HepG2 (cell line): ENCODE data around the gene ZNF653. TPM values are rescaled to one million over a fixed set of nuclear protein-coding genes. Genes with fewer than 3 reads are reported as not detected.

Experiments used
- CENPBD1 ChIP-seq: sonication (generic); formaldehyde crosslinking; IDR thresholded peaks from 2 replicates; pipeline ENCODE4 v1.8.0; 2022; ENCODE audit warnings: missing genetic modification reagents, low read depth, mild to moderate bottlenecking, borderline replicate concordance
- KLF12 ChIP-seq: sonication (generic); formaldehyde crosslinking; IDR thresholded peaks from 2 replicates; pipeline ENCODE4 v1.4.0; 2020; ENCODE audit warnings: missing genetic modification reagents, borderline replicate concordance
- SNAPC4 ChIP-seq: sonication (generic); formaldehyde crosslinking; IDR thresholded peaks from 2 replicates; pipeline ENCODE4 v1.4.0; 2020; ENCODE audit warnings: mild to moderate bottlenecking, missing genetic modification reagents
- TARDBP ChIP-seq: sonication (generic); formaldehyde crosslinking; IDR thresholded peaks from 2 replicates; pipeline ENCODE4 v1.8.0; 2022; ENCODE audit warnings: mild to moderate bottlenecking, missing genetic modification reagents
- TBL1XR1 ChIP-seq: fragments of 150-350 bp; IDR thresholded peaks from 2 replicates; pipeline ENCODE4 v1.6.1; 2014; ENCODE audit warnings: borderline replicate concordance, low read length; ENCODE audit not compliant: partially characterized antibody
- YY1 ChIP-seq: IDR thresholded peaks from 2 replicates; pipeline ENCODE4 v1.6.1; 2011; ENCODE audit warnings: low read length, low read depth, moderate library complexity, mild to moderate bottlenecking; ENCODE audit not compliant: insufficient read depth, insufficient replicate concordance
- ZNF598 ChIP-seq: sonication (generic); formaldehyde crosslinking; IDR thresholded peaks from 2 replicates; pipeline ENCODE4 v1.5.1; 2020; ENCODE audit warnings: mild to moderate bottlenecking, missing genetic modification reagents, borderline replicate concordance
- ZNF775 ChIP-seq: sonication (generic); formaldehyde crosslinking; IDR thresholded peaks from 2 replicates; pipeline ENCODE4 v1.4.0; 2020; ENCODE audit warnings: missing genetic modification reagents, mild to moderate bottlenecking, moderate library complexity, borderline replicate concordance
- polyA plus RNA-seq, 8 experiments: library from polyadenylated mRNA; depleted of rRNA in 3 of 8; stranded (reverse) in 7 of 8; unstranded in 1 of 8; fragments of >200 nt; fragmentation: Illumina TruSeq in 4 of 8; extraction: Trizol in 4 of 8; gene quantifications; 2 replicates each; pipeline versions ENCODE4 v1.2.1 to v1.2.3, GENCODE V29; 2011 to 2016; ENCODE audit warnings: low read depth in 4 of 8, missing spikeins in 1 of 8, mixed read lengths in 1 of 8; ENCODE audit not compliant: insufficient read depth in 1 of 8
- total RNA-seq, 5 experiments: library from RNA; depleted of rRNA; stranded (reverse); fragments of >200 nt; fragmentation: Illumina TruSeq; extraction: Trizol; gene quantifications; 2 replicates each; pipeline ENCODE4 v1.2.3, GENCODE V29; 2016; ENCODE audit warnings: low read depth in 1 of 5
- TF ChIP-seq, protein P1 (sequence below): sonication (generic); formaldehyde crosslinking; IDR thresholded peaks from 2 replicates; pipeline ENCODE4 v1.4.0; 2020; ENCODE audit warnings: low read depth, missing genetic modification reagents
- TF ChIP-seq, protein P2 (sequence below): sonication (generic); formaldehyde crosslinking; IDR thresholded peaks from 2 replicates; pipeline ENCODE4 v1.5.1; 2020; ENCODE audit warnings: mild to moderate bottlenecking, missing genetic modification reagents, moderate library complexity

The ZNF653 gene
- total and polyA plus RNA-seq, 2 of the 13 experiments (the other 11 are each of a cell fraction or from before 2014, with no cell fraction given), result 4.7 to 7.1 TPM

DNA sequence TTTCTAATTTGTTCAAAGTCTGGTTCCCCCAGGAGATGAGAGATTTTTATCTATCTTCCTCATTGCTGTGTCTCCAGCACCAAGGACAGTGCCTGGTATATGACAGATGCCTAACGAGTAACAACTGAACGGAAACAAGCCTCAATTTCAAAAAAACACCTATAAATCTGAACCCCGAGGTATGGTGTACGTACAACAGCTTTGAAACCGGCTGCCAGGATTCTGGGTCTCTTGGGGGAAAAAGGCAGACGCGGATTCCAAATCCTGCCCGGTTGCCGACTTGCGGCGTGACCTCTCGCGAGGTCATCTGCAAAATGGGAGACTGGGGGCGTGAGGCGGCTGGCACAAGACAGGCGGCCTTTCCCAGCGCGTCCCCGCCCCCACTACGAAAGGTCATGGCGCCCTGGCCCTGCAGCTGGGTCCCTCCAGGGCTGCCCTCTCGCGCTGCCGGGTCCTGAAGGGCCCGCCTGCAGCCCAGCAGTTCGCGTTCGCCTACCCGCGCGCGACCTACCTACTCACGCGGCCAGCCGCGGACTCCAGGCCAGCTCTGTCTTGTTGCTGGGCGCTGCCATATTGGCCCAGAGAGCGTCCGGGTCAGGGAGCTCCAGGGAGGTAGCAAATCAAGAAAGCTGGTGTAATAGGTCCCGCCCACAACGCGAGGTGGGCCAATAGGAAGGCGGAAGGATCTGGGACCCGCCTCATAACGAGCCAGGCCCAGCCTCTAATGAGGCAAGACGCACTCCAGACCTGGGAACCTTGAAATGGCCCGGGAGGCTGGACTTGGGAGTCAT lies 23.1 kb upstream of the ZNF653 start, which contains the start of gene ECSIT (continued):
- TF ChIP-seq, protein P1, sequence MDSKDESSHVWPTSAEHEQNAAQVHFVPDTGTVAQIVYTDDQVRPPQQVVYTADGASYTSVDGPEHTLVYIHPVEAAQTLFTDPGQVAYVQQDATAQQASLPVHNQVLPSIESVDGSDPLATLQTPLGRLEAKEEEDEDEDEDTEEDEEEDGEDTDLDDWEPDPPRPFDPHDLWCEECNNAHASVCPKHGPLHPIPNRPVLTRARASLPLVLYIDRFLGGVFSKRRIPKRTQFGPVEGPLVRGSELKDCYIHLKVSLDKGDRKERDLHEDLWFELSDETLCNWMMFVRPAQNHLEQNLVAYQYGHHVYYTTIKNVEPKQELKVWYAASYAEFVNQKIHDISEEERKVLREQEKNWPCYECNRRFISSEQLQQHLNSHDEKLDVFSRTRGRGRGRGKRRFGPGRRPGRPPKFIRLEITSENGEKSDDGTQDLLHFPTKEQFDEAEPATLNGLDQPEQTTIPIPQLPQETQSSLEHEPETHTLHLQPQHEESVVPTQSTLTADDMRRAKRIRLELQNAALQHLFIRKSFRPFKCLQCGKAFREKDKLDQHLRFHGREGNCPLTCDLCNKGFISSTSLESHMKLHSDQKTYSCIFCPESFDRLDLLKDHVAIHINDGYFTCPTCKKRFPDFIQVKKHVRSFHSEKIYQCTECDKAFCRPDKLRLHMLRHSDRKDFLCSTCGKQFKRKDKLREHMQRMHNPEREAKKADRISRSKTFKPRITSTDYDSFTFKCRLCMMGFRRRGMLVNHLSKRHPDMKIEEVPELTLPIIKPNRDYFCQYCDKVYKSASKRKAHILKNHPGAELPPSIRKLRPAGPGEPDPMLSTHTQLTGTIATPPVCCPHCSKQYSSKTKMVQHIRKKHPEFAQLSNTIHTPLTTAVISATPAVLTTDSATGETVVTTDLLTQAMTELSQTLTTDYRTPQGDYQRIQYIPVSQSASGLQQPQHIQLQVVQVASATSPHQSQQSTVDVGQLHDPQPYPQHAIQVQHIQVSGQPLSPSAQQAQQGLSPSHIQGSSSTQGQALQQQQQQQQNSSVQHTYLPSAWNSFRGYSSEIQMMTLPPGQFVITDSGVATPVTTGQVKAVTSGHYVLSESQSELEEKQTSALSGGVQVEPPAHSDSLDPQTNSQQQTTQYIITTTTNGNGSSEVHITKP (CRISPR knock-in tag), result 0 out of 2 replicates have a peak, but pooled peaks have one; percentile 39
- TF ChIP-seq ZNF598 (peak; percentile 91; the same call in 1 of the 2 replicates), TBL1XR1 (peak; percentile 22), KLF12 (no peak), TARDBP (CRISPR knock-in tag) (peak; percentile 77; the same call in 1 of the 2 replicates), SNAPC4 (CRISPR knock-in tag) (0 out of 2 replicates have a peak, but pooled peaks have one; percentile 43), ZNF775 (CRISPR knock-in tag) (no peak), CENPBD1 (CRISPR knock-in tag) (no peak), YY1 (peak; percentile 99)
- TF ChIP-seq, protein P2, sequence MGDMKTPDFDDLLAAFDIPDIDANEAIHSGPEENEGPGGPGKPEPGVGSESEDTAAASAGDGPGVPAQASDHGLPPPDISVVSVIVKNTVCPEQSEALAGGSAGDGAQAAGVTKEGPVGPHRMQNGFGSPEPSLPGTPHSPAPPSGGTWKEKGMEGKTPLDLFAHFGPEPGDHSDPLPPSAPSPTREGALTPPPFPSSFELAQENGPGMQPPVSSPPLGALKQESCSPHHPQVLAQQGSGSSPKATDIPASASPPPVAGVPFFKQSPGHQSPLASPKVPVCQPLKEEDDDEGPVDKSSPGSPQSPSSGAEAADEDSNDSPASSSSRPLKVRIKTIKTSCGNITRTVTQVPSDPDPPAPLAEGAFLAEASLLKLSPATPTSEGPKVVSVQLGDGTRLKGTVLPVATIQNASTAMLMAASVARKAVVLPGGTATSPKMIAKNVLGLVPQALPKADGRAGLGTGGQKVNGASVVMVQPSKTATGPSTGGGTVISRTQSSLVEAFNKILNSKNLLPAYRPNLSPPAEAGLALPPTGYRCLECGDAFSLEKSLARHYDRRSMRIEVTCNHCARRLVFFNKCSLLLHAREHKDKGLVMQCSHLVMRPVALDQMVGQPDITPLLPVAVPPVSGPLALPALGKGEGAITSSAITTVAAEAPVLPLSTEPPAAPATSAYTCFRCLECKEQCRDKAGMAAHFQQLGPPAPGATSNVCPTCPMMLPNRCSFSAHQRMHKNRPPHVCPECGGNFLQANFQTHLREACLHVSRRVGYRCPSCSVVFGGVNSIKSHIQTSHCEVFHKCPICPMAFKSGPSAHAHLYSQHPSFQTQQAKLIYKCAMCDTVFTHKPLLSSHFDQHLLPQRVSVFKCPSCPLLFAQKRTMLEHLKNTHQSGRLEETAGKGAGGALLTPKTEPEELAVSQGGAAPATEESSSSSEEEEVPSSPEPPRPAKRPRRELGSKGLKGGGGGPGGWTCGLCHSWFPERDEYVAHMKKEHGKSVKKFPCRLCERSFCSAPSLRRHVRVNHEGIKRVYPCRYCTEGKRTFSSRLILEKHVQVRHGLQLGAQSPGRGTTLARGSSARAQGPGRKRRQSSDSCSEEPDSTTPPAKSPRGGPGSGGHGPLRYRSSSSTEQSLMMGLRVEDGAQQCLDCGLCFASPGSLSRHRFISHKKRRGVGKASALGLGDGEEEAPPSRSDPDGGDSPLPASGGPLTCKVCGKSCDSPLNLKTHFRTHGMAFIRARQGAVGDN, result peak; percentile 88
